ENCODE data around the gene LINGO1.

Gene LINGO1

DNA sequence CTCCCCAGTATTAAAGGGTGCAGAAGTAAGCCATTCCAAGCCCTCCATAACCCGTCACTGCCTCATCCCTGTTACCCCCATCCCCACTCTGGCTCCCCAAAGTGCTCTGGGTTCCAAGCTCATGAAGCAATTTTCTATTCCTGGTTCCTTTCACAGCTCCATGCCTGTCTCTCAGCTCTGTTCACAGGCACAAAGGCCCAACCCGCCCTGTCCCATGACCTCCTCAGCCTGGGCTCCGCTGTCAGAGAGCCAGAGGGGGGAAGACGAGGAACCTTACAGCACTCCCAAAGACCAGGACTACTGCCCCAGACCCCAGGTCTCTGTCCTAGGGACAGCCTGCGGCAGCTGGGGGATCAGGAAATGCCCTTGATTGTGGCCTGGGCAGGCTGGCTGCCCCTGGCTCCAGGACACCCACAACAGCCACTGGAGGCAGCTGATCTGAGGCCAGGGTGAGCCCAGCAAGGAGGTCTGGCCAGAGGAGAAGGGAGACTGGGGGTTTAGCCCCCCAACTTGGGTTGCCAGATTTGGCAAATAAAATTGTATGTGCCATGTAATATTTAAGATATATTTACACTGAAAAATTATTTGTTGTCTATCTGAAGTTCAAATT is 43.2 kb upstream of the LINGO1 start:
- H4K91ac ChIP-seq (ENCODE audit: low read length): no peak overlapping the region
- H2AFZ ChIP-seq (ENCODE audit: low read depth, low read length): no peak overlapping the region
- no peak overlapping the region for H3K18ac ChIP-seq (ENCODE audit: low read depth in 1 of 2, low read length in 2 of 2)
- no peak overlapping the region for H3K27ac ChIP-seq (ENCODE audit: low read length, poor library complexity, severe bottlenecking)
- no peaks in the 10 kb centered on the region for H3K79me1 ChIP-seq (replicated peaks; ENCODE audit: low read length, poor library complexity, severe bottlenecking)
- H2BK12ac ChIP-seq (ENCODE audit: low read length in 2 of 2): no peak overlapping the region
- H3K4me3 ChIP-seq (ENCODE audit: insufficient read depth in 1 of 2, low read depth in 1 of 2, low read length in 2 of 2): no peak overlapping the region
- H3K9ac ChIP-seq (ENCODE audit: low read length): no peak overlapping the region
- no peak overlapping the region for H2AK5ac ChIP-seq (ENCODE audit: low read length, severe bottlenecking)
- H3K23ac ChIP-seq (ENCODE audit: low read length in 2 of 2): no peak overlapping the region
- H4K8ac ChIP-seq (ENCODE audit: low read length): no peak overlapping the region
- no peak overlapping the region for H2BK15ac ChIP-seq (ENCODE audit: low read depth, poor library complexity, severe bottlenecking)
- no peak overlapping the region for H3K14ac ChIP-seq (ENCODE audit: low read length in 2 of 2)
- no peak overlapping the region for H2BK120ac ChIP-seq (ENCODE audit: low read depth, low read length)
- H3K9me3 ChIP-seq (ENCODE audit: control insufficient read depth, low read length): peaks cover 11% of the 10 kb centered on the region
- no peaks in the 10 kb centered on the region for H3K36me3 ChIP-seq (ENCODE audit: control insufficient read depth in 1 of 2, insufficient read depth in 2 of 2, low read depth in 1 of 2, low read length in 2 of 2)
- H3K4ac ChIP-seq (ENCODE audit: low read depth in 1 of 2, low read length in 2 of 2): no peak overlapping the region
- no peak overlapping the region for H3K4me2 ChIP-seq (ENCODE audit: low read length, poor library complexity, severe bottlenecking)
- H3K4me1 ChIP-seq (ENCODE audit: control insufficient read depth, insufficient read depth, low read depth, low read length): no peaks in the 10 kb centered on the region
- H3K27me3 ChIP-seq (ENCODE audit: control insufficient read depth in 1 of 2, insufficient read depth in 1 of 2, low read length in 2 of 2): peaks cover 67 to 96% of the 10 kb centered on the region in 2 experiments
- H2BK5ac ChIP-seq (ENCODE audit: low read depth, low read length, poor library complexity, severe bottlenecking): no peak overlapping the region
- WGBS: 70% methylated on average over 3 of the region's 5 CpGs
- DNase-seq: no peak

DNA sequence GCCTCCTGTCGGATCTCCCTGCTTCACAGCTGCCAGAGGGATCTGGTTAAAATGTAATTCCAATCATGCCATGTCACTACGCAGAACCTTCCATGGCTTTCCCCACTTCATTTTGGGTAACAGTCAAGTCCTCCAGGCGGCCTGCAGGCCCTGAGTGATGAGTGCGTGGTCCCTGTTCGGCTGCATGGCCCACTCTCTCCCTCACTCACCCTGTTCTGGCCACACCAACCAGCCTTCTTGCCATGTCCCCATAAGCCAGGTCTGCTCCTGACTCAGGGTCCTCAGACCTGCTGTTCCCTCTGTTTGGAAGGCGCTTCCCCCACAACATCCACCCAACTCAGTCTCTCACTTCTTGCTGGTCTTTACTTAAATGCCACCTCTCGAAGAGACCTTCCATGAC is 41.6 kb upstream of the LINGO1 start:
- 82% methylated on average over 7 of the region's 7 CpGs for WGBS
- Histone ChIP-seq H3K9me3 (ENCODE audit: control insufficient read depth, low read length) (peaks cover 11% of the 10 kb centered on the region), H3K9ac (ENCODE audit: low read length) (no peak overlapping the region), H3K27ac (ENCODE audit: low read length, poor library complexity, severe bottlenecking) (no peak overlapping the region), H4K8ac (ENCODE audit: low read length) (no peak overlapping the region), H3K4me1 (ENCODE audit: control insufficient read depth, insufficient read depth, low read depth, low read length) (no peaks in the 10 kb centered on the region), H2AK5ac (ENCODE audit: low read length, severe bottlenecking) (no peak overlapping the region), H2BK120ac (ENCODE audit: low read depth, low read length) (no peak overlapping the region), H3K18ac (ENCODE audit: low read depth in 1 of 2, low read length in 2 of 2) (no peak overlapping the region), H3K23ac (ENCODE audit: low read length in 2 of 2) (no peak overlapping the region), H3K4me2 (ENCODE audit: low read length, poor library complexity, severe bottlenecking) (no peak overlapping the region), H2BK12ac (ENCODE audit: low read length in 2 of 2) (no peak overlapping the region), H3K4me3 (ENCODE audit: insufficient read depth in 1 of 2, low read depth in 1 of 2, low read length in 2 of 2) (no peak overlapping the region), H2AFZ (ENCODE audit: low read depth, low read length) (no peak overlapping the region), H3K27me3 (ENCODE audit: control insufficient read depth in 1 of 2, insufficient read depth in 1 of 2, low read length in 2 of 2) (peaks cover 70 to 96% of the 10 kb centered on the region in 2 experiments), H2BK15ac (ENCODE audit: low read depth, poor library complexity, severe bottlenecking) (no peak overlapping the region), H2BK5ac (ENCODE audit: low read depth, low read length, poor library complexity, severe bottlenecking) (no peak overlapping the region), H3K4ac (ENCODE audit: low read depth in 1 of 2, low read length in 2 of 2) (no peak overlapping the region), H3K14ac (ENCODE audit: low read length in 2 of 2) (peak overlapping the region in 1 of 2 experiments; percentile 26), H3K79me1 (replicated peaks; ENCODE audit: low read length, poor library complexity, severe bottlenecking) (no peaks in the 10 kb centered on the region), H3K36me3 (ENCODE audit: control insufficient read depth in 1 of 2, insufficient read depth in 2 of 2, low read depth in 1 of 2, low read length in 2 of 2) (no peaks in the 10 kb centered on the region), H4K91ac (ENCODE audit: low read length) (no peak overlapping the region)
- DNase-seq: no peak

DNA sequence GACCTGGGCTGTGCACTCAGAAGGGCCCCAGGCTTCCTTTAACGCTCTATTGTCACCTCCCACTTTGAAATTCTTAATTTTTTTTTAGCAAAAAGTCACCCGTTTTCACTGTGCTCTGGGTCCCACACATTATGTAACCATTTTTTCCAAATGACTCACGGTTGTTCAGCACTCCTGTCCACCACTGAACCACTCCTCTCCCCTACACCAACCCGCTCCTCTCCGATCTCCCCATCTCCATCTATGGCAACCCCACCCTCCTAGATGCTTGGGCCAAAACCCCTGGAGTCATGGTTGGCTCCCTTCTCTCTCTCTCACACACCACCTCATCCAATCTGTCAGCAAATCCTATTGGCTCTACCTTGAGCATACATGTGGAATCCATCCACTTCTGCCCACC is 41.2 kb upstream of the LINGO1 start:
- Histone ChIP-seq H3K14ac (ENCODE audit: low read length in 2 of 2) (no peak overlapping the region), H2AFZ (ENCODE audit: low read depth, low read length) (no peak overlapping the region), H4K8ac (ENCODE audit: low read length) (no peak overlapping the region), H3K27ac (ENCODE audit: low read length, poor library complexity, severe bottlenecking) (no peak overlapping the region), H3K27me3 (ENCODE audit: control insufficient read depth in 1 of 2, insufficient read depth in 1 of 2, low read length in 2 of 2) (peaks cover 73 to 96% of the 10 kb centered on the region in 2 experiments), H3K79me1 (replicated peaks; ENCODE audit: low read length, poor library complexity, severe bottlenecking) (no peaks in the 10 kb centered on the region), H3K9ac (ENCODE audit: low read length) (no peak overlapping the region), H2AK5ac (ENCODE audit: low read length, severe bottlenecking) (no peak overlapping the region), H4K91ac (ENCODE audit: low read length) (no peak overlapping the region), H3K9me3 (ENCODE audit: control insufficient read depth, low read length) (peaks cover 11% of the 10 kb centered on the region), H3K4me1 (ENCODE audit: control insufficient read depth, insufficient read depth, low read depth, low read length) (no peaks in the 10 kb centered on the region), H2BK120ac (ENCODE audit: low read depth, low read length) (no peak overlapping the region), H3K4me3 (ENCODE audit: insufficient read depth in 1 of 2, low read depth in 1 of 2, low read length in 2 of 2) (no peak overlapping the region), H3K36me3 (ENCODE audit: control insufficient read depth in 1 of 2, insufficient read depth in 2 of 2, low read depth in 1 of 2, low read length in 2 of 2) (no peaks in the 10 kb centered on the region), H2BK5ac (ENCODE audit: low read depth, low read length, poor library complexity, severe bottlenecking) (no peak overlapping the region), H3K18ac (ENCODE audit: low read depth in 1 of 2, low read length in 2 of 2) (no peak overlapping the region), H3K23ac (ENCODE audit: low read length in 2 of 2) (no peak overlapping the region), H3K4ac (ENCODE audit: low read depth in 1 of 2, low read length in 2 of 2) (no peak overlapping the region), H3K4me2 (ENCODE audit: low read length, poor library complexity, severe bottlenecking) (no peak overlapping the region), H2BK15ac (ENCODE audit: low read depth, poor library complexity, severe bottlenecking) (no peak overlapping the region), H2BK12ac (ENCODE audit: low read length in 2 of 2) (no peak overlapping the region)
- 73% methylated on average over 5 of the region's 5 CpGs for WGBS
- no peak for DNase-seq

DNA sequence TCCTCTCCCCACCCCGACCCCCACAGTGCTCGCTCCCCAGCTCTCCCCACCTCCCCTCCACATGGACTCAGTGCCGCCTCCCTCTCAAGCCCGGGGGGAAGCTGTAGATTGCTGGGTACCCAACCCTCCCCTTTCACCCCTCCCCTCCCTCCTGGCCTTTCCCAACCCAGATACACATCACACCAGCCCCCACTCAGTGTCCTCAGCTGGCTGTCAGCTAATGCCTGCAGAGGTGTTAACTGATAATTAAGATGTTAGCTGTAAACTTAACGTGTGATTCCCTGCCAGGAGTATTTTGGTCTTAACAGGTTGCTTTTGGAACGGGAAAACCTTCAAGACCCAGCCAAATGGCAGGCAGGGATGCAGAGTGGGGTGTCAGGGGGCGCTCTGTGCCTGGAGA is 39.4 kb upstream of the LINGO1 start:
- H2BK5ac ChIP-seq (ENCODE audit: low read depth, low read length, poor library complexity, severe bottlenecking): no peak overlapping the region
- 33% methylated on average over 5 of the region's 7 CpGs for WGBS
- DNase-seq: no peak
- no peak overlapping the region for H3K4me3 ChIP-seq (ENCODE audit: insufficient read depth in 1 of 2, low read depth in 1 of 2, low read length in 2 of 2)
- H2BK12ac ChIP-seq (ENCODE audit: low read length in 2 of 2): no peak overlapping the region
- no peak overlapping the region for H3K27ac ChIP-seq (ENCODE audit: low read length, poor library complexity, severe bottlenecking)
- H3K9me3 ChIP-seq (ENCODE audit: control insufficient read depth, low read length): peaks cover 11% of the 10 kb centered on the region
- H2AK5ac ChIP-seq (ENCODE audit: low read length, severe bottlenecking): no peak overlapping the region
- no peaks in the 10 kb centered on the region for H3K36me3 ChIP-seq (ENCODE audit: control insufficient read depth in 1 of 2, insufficient read depth in 2 of 2, low read depth in 1 of 2, low read length in 2 of 2)
- H4K91ac ChIP-seq (ENCODE audit: low read length): no peak overlapping the region
- H3K9ac ChIP-seq (ENCODE audit: low read length): no peak overlapping the region
- H3K18ac ChIP-seq (ENCODE audit: low read depth in 1 of 2, low read length in 2 of 2): no peak overlapping the region
- H3K4ac ChIP-seq (ENCODE audit: low read depth in 1 of 2, low read length in 2 of 2): no peak overlapping the region
- H3K14ac ChIP-seq (ENCODE audit: low read length in 2 of 2): no peak overlapping the region
- H3K23ac ChIP-seq (ENCODE audit: low read length in 2 of 2): no peak overlapping the region
- H2AFZ ChIP-seq (ENCODE audit: low read depth, low read length): no peak overlapping the region
- no peak overlapping the region for H4K8ac ChIP-seq (ENCODE audit: low read length)
- H3K79me1 ChIP-seq (replicated peaks; ENCODE audit: low read length, poor library complexity, severe bottlenecking): no peaks in the 10 kb centered on the region
- H2BK15ac ChIP-seq (ENCODE audit: low read depth, poor library complexity, severe bottlenecking): no peak overlapping the region
- H3K4me1 ChIP-seq (ENCODE audit: control insufficient read depth, insufficient read depth, low read depth, low read length): no peaks in the 10 kb centered on the region
- no peak overlapping the region for H2BK120ac ChIP-seq (ENCODE audit: low read depth, low read length)
- peaks cover 78 to 97% of the 10 kb centered on the region in 2 experiments for H3K27me3 ChIP-seq (ENCODE audit: control insufficient read depth in 1 of 2, insufficient read depth in 1 of 2, low read length in 2 of 2)
- no peak overlapping the region for H3K4me2 ChIP-seq (ENCODE audit: low read length, poor library complexity, severe bottlenecking)
